H1 (cell line): ENCODE measurements around the gene TOM1L2. TPM values are rescaled to one million over a fixed set of nuclear protein-coding genes. Genes with fewer than 3 reads are reported as not detected.

Experiments used
- CTCF ChIA-PET: fragments of 300-600 bp; sonication (Branson Sonifier 250); formaldehyde crosslinking; loops from one replicate; lab custom pipeline; 2021; ENCODE audit not compliant: partially characterized antibody; lab: Charles Lee
- POLR2A ChIA-PET: fragments of 300-600 bp; sonication (Branson Sonifier 250); formaldehyde crosslinking; loops from one replicate; lab custom pipeline; 2021; ENCODE audit warnings: inconsistent platforms; ENCODE audit not compliant: partially characterized antibody; lab: Charles Lee
- DNase-seq, 2 experiments: peaks; one replicate each; pipeline versions ENCODE4 v3.0.0 to v3.0.0-alpha.2; 2010 to 2022; ENCODE audit warnings: low spot score in 2 of 2, low read depth in 1 of 2, mixed read lengths in 1 of 2
- FAIRE-seq: peaks from 2 replicates; lab custom pipeline; 2011; peaks lifted over from hg19 to GRCh38; lab: Jason Lieb, UNC
- H2AFZ ChIP-seq: 2 replicates; pipeline ENCODE4 v1.8.1; 2012; ENCODE audit warnings: low read length, inconsistent platforms
- H2AK5ac ChIP-seq: 2 replicates; pipeline ENCODE4 v1.6.1; 2013; ENCODE audit warnings: low read depth, low read length
- H2BK120ac ChIP-seq: replicated peaks from 2 replicates; pipeline ENCODE3; 2013; ENCODE audit warnings: low read depth, low read length, inconsistent platforms
- H2BK12ac ChIP-seq: 2 replicates; pipeline ENCODE4 v1.6.1; 2013; ENCODE audit warnings: low read depth, low read length
- H2BK15ac ChIP-seq: 2 replicates; pipeline ENCODE4 v1.6.1; 2013; ENCODE audit warnings: low read length
- H2BK20ac ChIP-seq: 2 replicates; pipeline ENCODE4 v1.6.1; 2013; ENCODE audit warnings: low read length
- H2BK5ac ChIP-seq: 2 replicates; pipeline ENCODE4 v1.6.1; 2013; ENCODE audit warnings: low read depth, low read length
- H3K14ac ChIP-seq: 2 replicates; pipeline ENCODE4 v1.6.1; 2013; ENCODE audit warnings: inconsistent platforms; ENCODE audit not compliant: insufficient read length
- H3K18ac ChIP-seq: 2 replicates; pipeline ENCODE4 v1.6.1; 2013; ENCODE audit warnings: low read length; ENCODE audit errors: extremely low read depth
- H3K23ac ChIP-seq: 2 replicates; pipeline ENCODE4 v1.6.1; 2013; ENCODE audit warnings: inconsistent platforms; ENCODE audit not compliant: insufficient read length
- H3K23me2 ChIP-seq: 2 replicates; pipeline ENCODE4 v1.6.1; 2013; ENCODE audit warnings: low read depth, low read length
- H3K27ac ChIP-seq: 2 replicates; pipeline ENCODE4 v1.6.1; 2011; ENCODE audit warnings: low read depth, low read length, inconsistent platforms
- H3K27me3 ChIP-seq, 4 experiments: replicated peaks in 1 of 4; 1 replicate in 1 of 4; 2 replicates in 3 of 4; pipeline versions ENCODE4 v1.6.1 to v1.8.1; 2011 to 2013; ENCODE audit warnings: low read length in 3 of 4, mild to moderate bottlenecking in 3 of 4, inconsistent platforms in 2 of 4, mixed read lengths in 2 of 4, moderate library complexity in 1 of 4; ENCODE audit not compliant: control insufficient read depth in 3 of 4, insufficient read depth in 3 of 4; ENCODE audit errors: extremely low read depth in 1 of 4
- H3K36me3 ChIP-seq, 4 experiments: 2 replicates each; pipeline versions ENCODE4 v1.6.1 to v1.8.1; 2011 to 2013; ENCODE audit warnings: mild to moderate bottlenecking in 4 of 4, low read length in 3 of 4, moderate library complexity in 2 of 4, control low read depth in 1 of 4, inconsistent platforms in 1 of 4; ENCODE audit not compliant: insufficient read depth in 4 of 4, control insufficient read depth in 2 of 4
- H3K4ac ChIP-seq: replicated peaks from 2 replicates; pipeline ENCODE3; 2013; ENCODE audit warnings: low read length, low read depth, mixed read lengths, inconsistent platforms; ENCODE audit not compliant: insufficient read length
- H3K4me1 ChIP-seq, 4 experiments: replicated peaks in 1 of 4; 1 replicate in 1 of 4; 2 replicates in 3 of 4; pipeline versions ENCODE4 v1.6.1 to v1.8.1; 2011 to 2013; ENCODE audit warnings: low read length in 3 of 4, inconsistent platforms in 2 of 4, mixed read lengths in 1 of 4; ENCODE audit not compliant: insufficient read depth in 4 of 4, control insufficient read depth in 3 of 4
- H3K4me2 ChIP-seq, 2 experiments: 2 replicates each; pipeline versions ENCODE4 v1.6.1 to v1.8.1; 2011 to 2013; ENCODE audit warnings: low read depth in 2 of 2, low read length in 2 of 2, control low read depth in 1 of 2, inconsistent platforms in 1 of 2, mild to moderate bottlenecking in 1 of 2; ENCODE audit not compliant: insufficient read depth in 1 of 2
- H3K4me3 ChIP-seq, 4 experiments: fragments of 200-600, 300-600 bp in 1 of 4; sonication (generic), shearing (Covaris generic), sonication (Bioruptor Twin) in 1 of 4; 2 replicates each; pipeline versions ENCODE4 v1.5.1 to v1.8.1; 2011 to 2016; ENCODE audit warnings: low read length in 4 of 4, low read depth in 3 of 4, control low read depth in 2 of 4, inconsistent platforms in 2 of 4, mild to moderate bottlenecking in 2 of 4, mixed read lengths in 1 of 4, moderate library complexity in 1 of 4; ENCODE audit not compliant: insufficient read depth in 2 of 4; ENCODE audit errors: extremely low read depth in 1 of 4
- H3K56ac ChIP-seq: replicated peaks from 2 replicates; pipeline ENCODE3; 2013; ENCODE audit warnings: low read depth, mild to moderate bottlenecking, mixed read lengths, low read length, inconsistent platforms; ENCODE audit not compliant: insufficient read length
- H3K79me1 ChIP-seq: 2 replicates; pipeline ENCODE4 v1.6.1; 2013; ENCODE audit warnings: low read depth, low read length, control low read depth
- H3K79me2 ChIP-seq, 2 experiments: 2 replicates each; pipeline versions ENCODE4 v1.6.1 to v1.8.1; 2012 to 2013; ENCODE audit warnings: low read length in 2 of 2, mild to moderate bottlenecking in 2 of 2, inconsistent platforms in 1 of 2; ENCODE audit not compliant: insufficient read depth in 2 of 2, control insufficient read depth in 1 of 2
- H3K9ac ChIP-seq, 4 experiments: replicated peaks in 1 of 4; 1 replicate in 1 of 4; 2 replicates in 3 of 4; pipeline versions ENCODE4 v1.6.1 to v1.8.1; 2011 to 2013; ENCODE audit warnings: low read depth in 3 of 4, low read length in 3 of 4, control low read depth in 2 of 4, mild to moderate bottlenecking in 2 of 4, moderate library complexity in 2 of 4, inconsistent platforms in 1 of 4; ENCODE audit errors: extremely low read depth in 1 of 4
- H3K9me3 ChIP-seq, 2 experiments: 2 replicates each; pipeline versions ENCODE4 v1.6.1 to v1.8.1; 2012 to 2013; ENCODE audit warnings: mild to moderate bottlenecking in 2 of 2, moderate library complexity in 2 of 2, control low read depth in 1 of 2, inconsistent platforms in 1 of 2, low read depth in 1 of 2, low read length in 1 of 2, mixed read lengths in 1 of 2; ENCODE audit not compliant: insufficient read depth in 2 of 2
- H4K20me1 ChIP-seq, 2 experiments: replicated peaks in 1 of 2; 2 replicates each; pipeline versions ENCODE3 to v1.8.1; 2011 to 2013; ENCODE audit warnings: inconsistent platforms in 2 of 2, low read length in 2 of 2, mild to moderate bottlenecking in 1 of 2; ENCODE audit not compliant: insufficient read depth in 2 of 2, control insufficient read depth in 1 of 2
- H4K5ac ChIP-seq: 2 replicates; pipeline ENCODE4 v1.6.1; 2013; ENCODE audit warnings: low read length, low read depth, mixed read lengths, inconsistent platforms; ENCODE audit not compliant: insufficient read length
- H4K8ac ChIP-seq: 2 replicates; pipeline ENCODE4 v1.8.0; 2013; ENCODE audit warnings: mild to moderate bottlenecking, moderate library complexity, low read length, inconsistent platforms; ENCODE audit not compliant: insufficient read depth; ENCODE audit errors: extremely low read depth
- H4K91ac ChIP-seq: replicated peaks from 2 replicates; pipeline ENCODE3; 2013; ENCODE audit warnings: low read length, mixed read lengths, inconsistent platforms; ENCODE audit not compliant: insufficient read length
- CTBP2 ChIP-seq: IDR thresholded peaks from 2 replicates; pipeline ENCODE4 v1.7.0; 2011; ENCODE audit warnings: borderline replicate concordance, mild to moderate bottlenecking, moderate library complexity, mixed read lengths, low read length; ENCODE audit not compliant: insufficient read depth, insufficient read length
- FOSL1 ChIP-seq: IDR thresholded peaks from 2 replicates; pipeline ENCODE4 v1.6.1; 2011; ENCODE audit warnings: mild to moderate bottlenecking, low read depth, low read length, moderate library complexity; ENCODE audit not compliant: insufficient read depth
- GTF2F1 ChIP-seq: IDR thresholded peaks from 2 replicates; pipeline ENCODE4 v1.6.1; 2012; ENCODE audit warnings: low read depth, low read length, improper control_type of control experiment, borderline replicate concordance
- HDAC2 ChIP-seq, 2 experiments: fragments of 300-600 bp in 1 of 2; sonication (generic) in 1 of 2; IDR thresholded peaks; 2 replicates each; pipeline ENCODE4 v1.6.1; 2011 to 2012; ENCODE audit warnings: low read depth in 2 of 2, low read length in 2 of 2, mild to moderate bottlenecking in 2 of 2, moderate library complexity in 2 of 2, borderline replicate concordance in 1 of 2, inconsistent platforms in 1 of 2
- SIRT6 ChIP-seq: IDR thresholded peaks from one replicate; pipeline ENCODE4 v1.7.1; 2012; ENCODE audit warnings: low read length, inconsistent platforms
- TAF1 ChIP-seq: IDR thresholded peaks from 2 replicates; pipeline ENCODE4 v1.6.1; 2011; ENCODE audit warnings: mild to moderate bottlenecking, low read depth, low read length
- WGBS, 2 experiments: shearing (Covaris generic) in 1 of 2; methylation state at CpG; one replicate each; pipeline versions ENCODE4 v1.1.6 to v1.1.7; 2013 to 2015; ENCODE audit warnings: low lambda C conversion rate in 2 of 2, mixed read lengths in 2 of 2, inconsistent platforms in 1 of 2, low coverage in 1 of 2, missing lambda C conversion rate in 1 of 2; ENCODE audit not compliant: insufficient replicate concordance in 2 of 2, insufficient coverage in 1 of 2, insufficient read length in 1 of 2; ENCODE audit errors: extremely low coverage in 1 of 2, missing lambda C conversion rate in 1 of 2; 5-methylcytosine and 5-hydroxymethylcytosine counted together
- polyA plus RNA-seq, 7 experiments: library from polyadenylated mRNA; depleted of rRNA in 3 of 7; stranded (reverse) in 5 of 7; unstranded in 2 of 7; fragments of >200 nt in 5 of 7; fragments of 200-250 nt in 2 of 7; gene quantifications; 1 replicate in 5 of 7; 2 replicates in 1 of 7; 4 replicates in 1 of 7; pipeline versions ENCODE4 v1.2.1 to v1.2.3, GENCODE V29; 2011 to 2013; ENCODE audit warnings: missing spikeins in 2 of 7, mixed read lengths in 2 of 7
- total RNA-seq: library from RNA; stranded (reverse); fragmentation: NEBNext Ultra II Directional; extraction: Animal tissue kit (Norgen Biotek cat#: 25700); gene quantifications from 2 replicates; pipeline ENCODE4 v1.2.1, GENCODE V29; 2021

TOM1L2 gene
- total and polyA plus RNA-seq, 2 of the 8 experiments (the other 6 are each of a cell fraction or from before 2014, with no cell fraction given), result 2.0 to 3.4 TPM

GRCh38 chr17:17795296-17795695 lies 176.9 kb downstream of the TOM1L2 start:
- no peak overlapping the region for H3K56ac ChIP-seq
- 93% methylated on average over 4 of the region's 12 CpGs; no CpG with 5 or more reads in 1 of the 2 experiments for WGBS, 2 experiments
- H3K4ac ChIP-seq, result no peak overlapping the region
- no peak overlapping the region for H4K8ac ChIP-seq
- FAIRE-seq, result no peak
- H3K79me1 ChIP-seq, result no peaks in the 10 kb centered on the region
- H3K14ac ChIP-seq, result no peak overlapping the region
- H3K4me1 ChIP-seq, result peaks cover 5 to 28% (median 23%) of the 10 kb centered on the region in 4 experiments
- H2BK5ac ChIP-seq, result no peak overlapping the region; the same call in 1 of the 2 replicates
- H2BK120ac ChIP-seq, result no peak overlapping the region
- no peak for DNase-seq
- no peak overlapping the region for H2BK12ac ChIP-seq
- H3K9ac ChIP-seq, result no peak overlapping the region
- H2AK5ac ChIP-seq, result no peak overlapping the region
- H3K79me2 ChIP-seq, result no peaks in the 10 kb centered on the region
- H2BK15ac ChIP-seq, result no peak overlapping the region
- no peak overlapping the region for H3K4me2 ChIP-seq
- no peaks in the 10 kb centered on the region for H3K9me3 ChIP-seq
- peaks cover 3% of the 10 kb centered on the region; the same call in 1 of the 2 replicates for H3K23me2 ChIP-seq
- no peak overlapping the region for H2AFZ ChIP-seq
- TF ChIP-seq CTBP2, result no peak
- no peak for TF ChIP-seq SIRT6
- TF ChIP-seq FOSL1, result no peak
- TF ChIP-seq GTF2F1, result no peak
- TF ChIP-seq TAF1, result no peak
- no peak for TF ChIP-seq HDAC2 (IDR thresholded peaks at IDR 0.05; ENCODE audit: borderline replicate concordance in 1 of 2, low read depth in 2 of 2, low read length in 2 of 2)
- TF ChIP-seq, all 59 proteins: peak for 0
- H4K91ac ChIP-seq, result no peak overlapping the region
- H2BK20ac ChIP-seq, result no peak overlapping the region
- no peak overlapping the region for H3K18ac ChIP-seq
- peaks cover 0 to 6% of the 10 kb centered on the region in 2 experiments for H4K20me1 ChIP-seq
- POLR2A ChIA-PET, result interaction anchor here (0.9 to 3.6 kb wide), 4 partner anchors 14 to 33 kb away, joined by 3 to 20 read pairs (median 4); no protein-coding TSS in a partner anchor
- H3K23ac ChIP-seq, result no peak overlapping the region
- H3K36me3 ChIP-seq, result no peaks in the 10 kb centered on the region
- CTCF ChIA-PET, result interaction anchor here (0.6 to 3.4 kb wide), 6 partner anchors 11 to 410 kb away, joined by 3 to 13 read pairs (median 3); no protein-coding TSS in a partner anchor
- peaks cover 0 to 25% (median 20%) of the 10 kb centered on the region in 4 experiments; a peak in 6 of 7 replicates for H3K27me3 ChIP-seq
- no peak overlapping the region for H3K4me3 ChIP-seq
- H3K27ac ChIP-seq, result no peak overlapping the region
- no peak overlapping the region for H4K5ac ChIP-seq
